ENCODE results near the gene FHL1. TPM values are rescaled to one million over a fixed set of nuclear protein-coding genes. Genes with fewer than 3 reads are reported as not detected.
A peak's percentile ranks its signal among the peaks of the same experiment; 100 is the strongest.
"Not testable (repeated sequence)": the region's sequence is repeated elsewhere in the genome, so short reads cannot be mapped to it uniquely, and the experiment has no call there.

The FHL1 gene
- total RNA-seq, 2 experiments from 2014 or later: 13.4 to 19.2 TPM

DNA sequence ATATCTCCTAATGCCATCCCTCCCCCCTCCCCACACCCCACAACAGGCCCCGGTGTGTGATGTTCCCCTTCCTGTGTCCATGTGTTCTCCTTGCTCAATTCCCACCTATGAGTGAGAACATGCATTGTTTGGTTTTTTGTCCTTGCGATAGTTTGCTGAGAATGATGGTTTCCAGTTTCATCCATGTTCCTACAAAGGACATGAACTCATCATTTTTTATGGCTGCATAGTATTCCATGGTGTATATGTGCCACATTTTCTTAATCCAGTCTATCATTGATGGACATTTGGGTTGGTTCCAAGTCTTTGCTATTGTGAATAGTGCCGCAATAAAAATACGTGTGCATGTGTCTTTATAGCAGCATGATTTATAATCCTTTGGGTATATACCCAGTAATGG lies 90.5 kb downstream of the FHL1 start:
- H3K27ac Mint-ChIP-seq; H3K4me3 Mint-ChIP-seq; DNase-seq; H3K4me1 Mint-ChIP-seq; POLR2A ChIA-PET; H3K27me3 Mint-ChIP-seq; ATAC-seq (ENCODE audit: low read depth); H3K9me3 Mint-ChIP-seq: not testable (repeated sequence)
- H3K36me3 Mint-ChIP-seq: peaks cover 21% of the 10 kb centered on the region

DNA sequence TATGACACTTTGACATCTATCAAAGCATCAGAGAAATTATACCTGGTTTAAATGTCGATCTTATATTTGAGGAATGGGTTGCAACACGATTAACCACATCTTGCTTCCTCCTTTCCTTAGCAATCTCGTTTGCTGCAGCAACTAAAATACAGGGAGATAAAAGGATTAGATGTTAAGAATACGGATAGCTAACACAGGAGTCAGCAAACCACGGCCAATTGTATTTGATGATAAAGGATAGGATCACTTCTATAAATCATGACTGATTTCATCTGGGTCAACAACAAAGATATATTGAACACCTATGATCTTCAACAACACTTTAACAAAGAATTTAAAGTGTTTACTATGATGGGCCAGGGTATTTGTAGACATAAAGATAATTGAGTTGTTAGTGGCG lies 98.9 kb downstream of the FHL1 start:
- Mint-ChIP-seq H3K27ac (no peak overlapping the region), H3K4me1 (peaks cover 5% of the 10 kb centered on the region), H3K4me3 (no peak overlapping the region), H3K36me3 (peaks cover 15% of the 10 kb centered on the region), H3K27me3 (no peaks in the 10 kb centered on the region), H3K9me3 (no peaks in the 10 kb centered on the region)
- ATAC-seq (ENCODE audit: low read depth) (no peak), DNase-seq (no peak)
- POLR2A ChIA-PET: no interaction called here

DNA sequence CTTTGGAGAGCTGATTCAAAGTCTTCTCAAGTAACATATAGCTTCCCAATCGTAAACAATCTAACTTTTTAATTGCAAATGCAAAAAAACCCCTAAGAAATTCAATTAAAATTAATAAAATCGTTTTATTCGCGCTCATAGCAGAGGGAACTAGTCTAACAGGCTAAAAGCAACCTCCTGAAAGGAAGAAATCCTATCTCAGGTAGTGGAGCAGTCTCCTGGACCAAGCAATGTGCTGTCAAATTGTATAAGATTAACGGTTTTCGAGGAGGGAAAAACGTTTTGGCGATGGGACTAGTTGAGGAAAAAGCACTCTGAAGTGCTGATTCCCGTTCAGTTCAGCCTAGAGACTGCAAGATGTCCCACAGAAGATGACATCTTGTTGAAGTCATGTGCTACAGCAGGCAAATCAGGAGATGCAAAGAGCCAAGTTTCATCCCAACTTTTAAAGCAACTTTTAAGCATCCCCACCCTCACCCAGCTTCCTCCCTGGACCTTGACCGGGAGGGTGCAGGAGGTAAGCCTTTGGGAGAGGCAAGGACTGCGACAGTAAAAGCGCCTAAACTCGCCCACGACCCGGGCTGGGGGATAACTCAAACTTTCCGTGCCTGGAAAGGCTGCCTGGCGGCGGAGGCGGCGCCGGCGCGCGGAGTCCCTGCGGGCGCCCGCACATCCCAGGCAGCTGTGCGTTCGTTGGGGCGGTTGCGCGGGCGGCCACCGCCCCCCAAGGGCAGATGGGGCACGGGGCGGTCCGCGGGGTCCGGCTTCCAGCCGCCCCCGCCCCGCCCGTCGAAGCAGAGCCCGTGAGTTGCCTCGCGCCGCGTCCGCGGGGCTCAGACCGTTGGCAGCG lies 103.1 kb downstream of the FHL1 start:
- peaks cover 9% of the 10 kb centered on the region for H3K4me1 Mint-ChIP-seq
- ATAC-seq (ENCODE audit: low read depth) (peak; percentile 45), DNase-seq (peak; percentile 45)
- POLR2A ChIA-PET: no interaction called here
- H3K4me3 Mint-ChIP-seq: peak overlapping the region; percentile 76
- no peaks in the 10 kb centered on the region for H3K36me3 Mint-ChIP-seq
- no peaks in the 10 kb centered on the region for H3K9me3 Mint-ChIP-seq
- H3K27me3 Mint-ChIP-seq: no peaks in the 10 kb centered on the region
- peak overlapping the region; percentile 30 for H3K27ac Mint-ChIP-seq

DNA sequence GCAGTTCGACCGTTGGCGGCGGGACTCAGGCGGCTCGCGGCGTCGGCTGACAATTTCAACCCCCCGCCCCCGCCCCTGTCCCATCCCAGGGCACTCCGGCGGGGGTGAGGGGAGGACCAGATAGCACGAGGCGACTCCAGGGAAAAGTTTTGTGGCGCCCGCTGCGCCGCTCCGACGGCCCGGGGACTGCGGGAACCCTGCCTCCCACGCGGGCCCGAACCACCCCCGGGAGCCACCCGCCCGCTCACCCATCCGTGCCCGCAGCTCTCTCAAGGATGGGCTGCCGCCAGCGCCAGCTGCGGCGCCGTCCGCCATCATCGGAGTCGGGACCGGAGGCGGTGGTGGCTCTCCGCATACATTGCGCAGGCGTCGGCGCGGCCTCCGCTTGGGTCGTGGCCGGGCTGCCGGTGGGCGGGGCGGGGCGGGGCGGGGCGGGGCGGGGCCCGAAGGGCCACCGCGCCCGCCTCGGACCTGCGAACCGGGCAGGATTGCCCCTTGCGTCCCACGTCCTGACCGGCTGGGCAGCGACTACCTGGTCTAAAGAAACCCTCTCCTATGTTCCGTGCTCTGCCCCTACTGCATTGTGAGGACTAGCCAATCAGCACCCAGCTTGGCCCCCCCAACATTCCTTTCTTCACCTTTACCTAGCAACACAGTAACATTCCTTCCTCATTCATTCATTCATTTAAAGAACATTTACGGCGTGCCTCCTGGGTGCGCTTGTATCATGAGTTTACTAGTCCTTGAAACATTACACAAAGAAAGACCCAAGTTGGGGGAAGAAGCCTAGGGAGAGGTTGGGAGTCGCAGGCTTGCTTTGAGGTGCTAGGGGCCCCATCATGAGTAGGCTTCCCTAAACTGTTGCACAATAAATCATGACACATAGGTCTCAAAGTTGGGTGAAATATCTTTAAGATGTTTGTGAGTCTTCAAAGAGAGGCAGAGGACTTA lies 104.0 kb downstream of the FHL1 start, which contains the start of gene MAP7D3:
Gene MAP7D3 (minus strand): TSS at position 360 of the 951 bp plus-strand sequence. CDS start 42 bp downstream, at position 318.
- peak; percentile 69 for DNase-seq
- POLR2A ChIA-PET: interaction anchor here (0.8 kb wide), 1 partner anchor 12 kb away, joined by 4 read pairs; no protein-coding TSS in a partner anchor
- ATAC-seq (ENCODE audit: low read depth): peak; percentile 91
- peak within 1 kb of the TSS; percentile 92 for H3K27ac Mint-ChIP-seq
- no peaks in the 10 kb centered on the region for H3K9me3 Mint-ChIP-seq
- H3K27me3 Mint-ChIP-seq: no peaks in the 10 kb centered on the region
- H3K4me3 Mint-ChIP-seq: peak within 1 kb of the TSS; percentile 95
- no peaks in the 10 kb centered on the region for H3K36me3 Mint-ChIP-seq
- peaks cover 9% of the 10 kb centered on the region for H3K4me1 Mint-ChIP-seq

GRCh38 chrX:136255541-136255940 lies 108.2 kb downstream of the FHL1 start:
- H3K27ac Mint-ChIP-seq: no peak overlapping the region
- H3K36me3 Mint-ChIP-seq: no peaks in the 10 kb centered on the region
- POLR2A ChIA-PET: no interaction called here
- H3K4me1 Mint-ChIP-seq: peaks cover 16% of the 10 kb centered on the region
- H3K4me3 Mint-ChIP-seq: no peak overlapping the region
- ATAC-seq (ENCODE audit: low read depth) (no peak), DNase-seq (no peak)
- H3K27me3 Mint-ChIP-seq: no peaks in the 10 kb centered on the region
- H3K9me3 Mint-ChIP-seq: no peaks in the 10 kb centered on the region

DNA sequence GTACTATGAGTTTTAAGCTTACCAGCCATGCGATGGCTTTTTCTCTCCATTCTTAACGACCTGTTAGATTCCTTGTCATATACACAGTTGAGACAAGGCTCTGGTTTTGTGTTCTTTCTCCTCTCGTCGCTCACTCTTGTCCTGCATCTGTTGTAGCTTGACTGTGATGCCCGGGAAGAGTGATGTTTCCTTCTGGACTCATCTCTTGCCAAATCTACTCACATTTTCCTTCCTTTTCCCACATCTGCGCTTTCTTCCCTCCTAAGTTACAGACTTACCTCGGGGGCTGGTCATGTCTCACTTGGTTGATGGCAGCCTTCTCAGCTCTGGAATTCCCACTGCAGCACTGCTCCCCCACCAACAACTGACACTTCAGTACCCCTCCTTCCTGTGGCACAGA lies 108.7 kb downstream of the FHL1 start:
- no peak for ATAC-seq (ENCODE audit: low read depth)
- no peaks in the 10 kb centered on the region for H3K36me3 Mint-ChIP-seq
- H3K27ac Mint-ChIP-seq: no peak overlapping the region
- H3K9me3 Mint-ChIP-seq: no peaks in the 10 kb centered on the region
- H3K27me3 Mint-ChIP-seq: no peaks in the 10 kb centered on the region
- no peak overlapping the region for H3K4me3 Mint-ChIP-seq
- DNase-seq: no peak
- POLR2A ChIA-PET: no interaction called here
- peaks cover 16% of the 10 kb centered on the region for H3K4me1 Mint-ChIP-seq

DNA sequence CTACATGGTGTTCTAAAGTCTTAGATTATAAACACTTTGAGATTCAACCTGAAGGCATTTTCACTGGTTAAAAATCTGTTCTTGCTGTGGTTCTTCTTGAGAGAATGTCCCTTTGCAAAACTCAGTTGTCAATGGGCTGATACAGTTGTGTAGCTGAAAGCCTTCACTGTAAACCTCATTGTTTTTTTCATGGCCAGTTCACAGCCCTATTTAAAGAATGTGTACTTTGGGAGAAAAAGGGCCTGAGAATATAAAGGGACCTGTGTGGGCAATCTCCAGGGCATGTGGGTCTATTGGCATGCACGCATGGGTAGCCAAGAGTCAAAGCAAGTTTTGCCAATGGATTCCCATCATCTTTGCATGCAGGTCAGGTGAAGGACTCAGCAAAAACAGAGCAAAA lies 111.6 kb downstream of the FHL1 start:
- ATAC-seq (ENCODE audit: low read depth): no peak
- Mint-ChIP-seq H3K27me3 (no peaks in the 10 kb centered on the region), H3K36me3 (no peaks in the 10 kb centered on the region), H3K27ac (peak overlapping the region; percentile 86), H3K4me3 (peak overlapping the region; percentile 5), H3K9me3 (no peaks in the 10 kb centered on the region), H3K4me1 (peaks cover 13% of the 10 kb centered on the region)
- POLR2A ChIA-PET: no interaction called here
- no peak for DNase-seq

DNA sequence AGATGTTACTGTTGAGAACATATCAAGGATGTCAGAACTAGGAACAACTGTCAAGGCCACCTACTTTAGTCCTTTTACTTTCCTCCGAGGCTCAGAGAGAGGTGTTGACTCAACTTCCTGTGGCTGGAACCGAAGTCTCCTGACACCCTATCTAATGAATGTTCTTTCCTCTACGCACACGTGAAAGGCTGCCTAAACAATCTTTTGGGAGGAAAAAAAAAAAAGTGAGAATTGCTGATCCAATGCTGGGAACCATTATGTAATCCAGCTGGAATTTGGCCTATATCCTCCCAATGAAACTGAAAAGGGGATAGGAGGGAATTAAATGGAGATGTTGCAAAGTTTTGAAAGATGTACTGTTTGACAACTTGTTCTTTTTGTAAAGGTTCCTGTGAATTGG lies 112.2 kb downstream of the FHL1 start:
- H3K27ac Mint-ChIP-seq: peak overlapping the region; percentile 86
- peak overlapping the region; percentile 65 for H3K4me3 Mint-ChIP-seq
- H3K27me3 Mint-ChIP-seq: no peaks in the 10 kb centered on the region
- H3K4me1 Mint-ChIP-seq: peaks cover 13% of the 10 kb centered on the region
- POLR2A ChIA-PET: no interaction called here
- no peaks in the 10 kb centered on the region for H3K9me3 Mint-ChIP-seq
- DNase-seq (no peak), ATAC-seq (ENCODE audit: low read depth) (peak; percentile 87)
- no peaks in the 10 kb centered on the region for H3K36me3 Mint-ChIP-seq

GRCh38 chrX:136260776-136261175 lies 113.4 kb downstream of the FHL1 start:
- no peak for DNase-seq
- POLR2A ChIA-PET: no interaction called here
- no peak for ATAC-seq (ENCODE audit: low read depth)
- Mint-ChIP-seq H3K9me3 (no peaks in the 10 kb centered on the region), H3K4me1 (peaks cover 13% of the 10 kb centered on the region), H3K4me3 (no peak overlapping the region), H3K27ac (no peak overlapping the region), H3K27me3 (no peaks in the 10 kb centered on the region), H3K36me3 (no peaks in the 10 kb centered on the region)

Other genes with a start within 250 kb of the FHL1 start
- gene MMGT1, start 173.5 kb upstream of the FHL1 start, total RNA-seq: 10 to 100 TPM; 17.5 to 18.7 TPM
- 10 to 100 TPM; 14.6 to 17.3 TPM for gene SLC9A6, start 162.1 kb upstream of the FHL1 start, total RNA-seq
- 10 to 100 TPM; 11.9 to 12.0 TPM for gene MAP7D3, start 103.9 kb downstream of the FHL1 start, total RNA-seq
- not detected for gene ADGRG4, start 153.4 kb downstream of the FHL1 start, total RNA-seq